Ishikawa (cell line): ENCODE data around the gene HMX2.

Experiments
- CEBPB ChIP-seq: IDR thresholded peaks from 2 replicates; pipeline ENCODE4 v1.6.1; 2012
- CREB1 ChIP-seq: IDR thresholded peaks from 2 replicates; pipeline ENCODE4 v1.6.1; 2012; ENCODE audit warnings: low read depth
- EGR1 ChIP-seq: IDR thresholded peaks from 2 replicates; pipeline ENCODE4 v1.6.1; 2012
- EP300 ChIP-seq: IDR thresholded peaks from 2 replicates; pipeline ENCODE4 v1.6.1; 2012; ENCODE audit warnings: borderline replicate concordance
- FOXM1 ChIP-seq: IDR thresholded peaks from 2 replicates; pipeline ENCODE4 v1.6.1; 2012; ENCODE audit warnings: low read depth, borderline replicate concordance
- NFIC ChIP-seq: IDR thresholded peaks from 2 replicates; pipeline ENCODE4 v1.6.1; 2012
- RAD21 ChIP-seq: IDR thresholded peaks from 2 replicates; pipeline ENCODE4 v1.6.1; 2012; ENCODE audit warnings: low read depth
- TAF1 ChIP-seq: IDR thresholded peaks from 2 replicates; pipeline ENCODE4 v1.6.1; 2012; ENCODE audit warnings: low read depth, mild to moderate bottlenecking
- TCF12 ChIP-seq: IDR thresholded peaks from 2 replicates; pipeline ENCODE4 v1.6.1; 2012; ENCODE audit warnings: low read depth
- TEAD4 ChIP-seq: IDR thresholded peaks from 2 replicates; pipeline ENCODE4 v1.6.1; 2012
- USF1 ChIP-seq: IDR thresholded peaks from 2 replicates; pipeline ENCODE4 v1.6.1; 2012
- YY1 ChIP-seq: IDR thresholded peaks from 2 replicates; pipeline ENCODE4 v1.6.1; 2012; ENCODE audit warnings: low read depth
- ZBTB7A ChIP-seq: IDR thresholded peaks from 2 replicates; pipeline ENCODE4 v1.6.1; 2012; ENCODE audit warnings: low read depth
- TF ChIP-seq, protein P1 (sequence below): IDR thresholded peaks from 2 replicates; pipeline ENCODE4 v1.6.1; 2012
- TF ChIP-seq, protein P2 (sequence below): IDR thresholded peaks from 2 replicates; pipeline ENCODE4 v1.6.1; 2012; ENCODE audit warnings: low read depth, mild to moderate bottlenecking

The HMX2 gene

DNA sequence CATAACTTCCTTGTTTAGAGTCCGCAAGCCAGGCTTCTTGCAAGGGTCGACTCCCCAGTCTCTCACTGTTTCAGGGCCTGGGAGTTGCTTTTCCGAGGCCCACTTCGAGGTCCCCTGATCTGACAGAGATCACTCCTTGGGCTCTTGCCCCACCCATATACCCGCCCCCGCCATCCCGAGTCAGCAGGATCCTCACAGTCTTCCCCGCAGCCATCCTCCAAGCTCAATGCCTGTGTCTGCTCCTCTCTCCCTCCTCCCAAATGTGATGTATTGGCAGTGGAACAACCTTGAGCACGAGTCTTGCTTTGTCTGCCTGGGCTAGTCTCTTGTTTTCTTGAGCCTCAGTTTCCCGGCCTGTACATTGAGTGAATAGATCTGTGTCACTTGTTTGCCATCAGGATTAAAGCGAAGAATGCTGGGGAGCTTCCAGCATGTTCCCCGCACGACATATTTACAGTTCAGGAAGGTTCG is 2.4 kb upstream of the HMX2 start:
- TF ChIP-seq RAD21, result no peak
- TF ChIP-seq, protein P1, sequence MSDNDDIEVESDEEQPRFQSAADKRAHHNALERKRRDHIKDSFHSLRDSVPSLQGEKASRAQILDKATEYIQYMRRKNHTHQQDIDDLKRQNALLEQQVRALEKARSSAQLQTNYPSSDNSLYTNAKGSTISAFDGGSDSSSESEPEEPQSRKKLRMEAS, result no peak
- no peak for TF ChIP-seq USF1
- TF ChIP-seq EGR1, result no peak
- no peak for TF ChIP-seq FOXM1
- TF ChIP-seq YY1, result no peak
- TF ChIP-seq TAF1, result no peak
- TF ChIP-seq EP300, result no peak
- TF ChIP-seq, protein P2, sequence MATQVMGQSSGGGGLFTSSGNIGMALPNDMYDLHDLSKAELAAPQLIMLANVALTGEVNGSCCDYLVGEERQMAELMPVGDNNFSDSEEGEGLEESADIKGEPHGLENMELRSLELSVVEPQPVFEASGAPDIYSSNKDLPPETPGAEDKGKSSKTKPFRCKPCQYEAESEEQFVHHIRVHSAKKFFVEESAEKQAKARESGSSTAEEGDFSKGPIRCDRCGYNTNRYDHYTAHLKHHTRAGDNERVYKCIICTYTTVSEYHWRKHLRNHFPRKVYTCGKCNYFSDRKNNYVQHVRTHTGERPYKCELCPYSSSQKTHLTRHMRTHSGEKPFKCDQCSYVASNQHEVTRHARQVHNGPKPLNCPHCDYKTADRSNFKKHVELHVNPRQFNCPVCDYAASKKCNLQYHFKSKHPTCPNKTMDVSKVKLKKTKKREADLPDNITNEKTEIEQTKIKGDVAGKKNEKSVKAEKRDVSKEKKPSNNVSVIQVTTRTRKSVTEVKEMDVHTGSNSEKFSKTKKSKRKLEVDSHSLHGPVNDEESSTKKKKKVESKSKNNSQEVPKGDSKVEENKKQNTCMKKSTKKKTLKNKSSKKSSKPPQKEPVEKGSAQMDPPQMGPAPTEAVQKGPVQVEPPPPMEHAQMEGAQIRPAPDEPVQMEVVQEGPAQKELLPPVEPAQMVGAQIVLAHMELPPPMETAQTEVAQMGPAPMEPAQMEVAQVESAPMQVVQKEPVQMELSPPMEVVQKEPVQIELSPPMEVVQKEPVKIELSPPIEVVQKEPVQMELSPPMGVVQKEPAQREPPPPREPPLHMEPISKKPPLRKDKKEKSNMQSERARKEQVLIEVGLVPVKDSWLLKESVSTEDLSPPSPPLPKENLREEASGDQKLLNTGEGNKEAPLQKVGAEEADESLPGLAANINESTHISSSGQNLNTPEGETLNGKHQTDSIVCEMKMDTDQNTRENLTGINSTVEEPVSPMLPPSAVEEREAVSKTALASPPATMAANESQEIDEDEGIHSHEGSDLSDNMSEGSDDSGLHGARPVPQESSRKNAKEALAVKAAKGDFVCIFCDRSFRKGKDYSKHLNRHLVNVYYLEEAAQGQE, result no peak
- no peak for TF ChIP-seq TCF12
- TF ChIP-seq ZBTB7A, result no peak
- TF ChIP-seq TEAD4, result no peak
- TF ChIP-seq CREB1, result no peak
- no peak for TF ChIP-seq NFIC
- no peak for TF ChIP-seq CEBPB

DNA sequence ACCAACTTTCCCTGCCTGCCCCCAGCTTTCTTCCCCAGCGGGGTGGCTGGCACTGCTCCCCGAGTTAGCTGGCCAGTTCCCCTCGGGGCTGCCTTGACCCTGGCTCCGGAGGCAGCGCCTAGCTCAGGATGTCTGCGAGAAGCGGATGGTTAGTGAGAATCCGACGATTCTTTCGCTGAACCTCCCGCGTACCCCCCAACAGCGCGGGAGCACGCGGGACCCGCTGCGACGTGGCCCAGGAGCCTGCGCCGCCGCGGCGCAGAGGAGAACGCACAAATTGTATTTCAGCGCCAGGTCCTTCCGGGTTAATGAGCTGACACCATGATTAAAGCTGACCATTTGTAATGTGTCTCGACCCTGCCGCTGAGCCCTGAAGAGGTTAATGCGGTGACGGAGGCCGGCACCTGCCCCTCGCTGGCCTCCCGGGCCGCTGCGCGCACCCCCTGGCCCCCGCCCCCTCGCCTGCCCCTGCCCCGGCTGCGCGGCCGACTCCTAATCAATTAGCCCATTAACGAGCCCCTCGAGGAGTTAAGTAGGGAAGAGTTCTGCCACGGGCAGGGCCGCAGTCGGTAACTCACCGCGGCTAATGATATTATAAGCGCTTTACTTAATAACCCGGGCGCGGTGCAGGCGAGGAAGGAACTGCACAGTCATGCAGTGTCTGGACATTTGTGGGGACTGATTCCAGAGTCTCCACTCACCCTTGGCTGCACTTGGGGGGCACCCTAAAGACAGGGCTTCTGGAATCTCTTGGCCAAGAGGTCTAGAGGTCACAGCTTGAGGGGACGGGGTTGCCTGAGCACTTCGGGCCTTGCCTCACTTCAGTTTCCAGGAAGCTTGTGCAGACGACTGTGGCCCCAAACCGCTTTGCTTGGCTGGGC is 1.7 kb upstream of the HMX2 start:
- TF ChIP-seq RAD21, result no peak
- TF ChIP-seq EGR1, result no peak
- no peak for TF ChIP-seq TAF1
- TF ChIP-seq CEBPB, result no peak

DNA sequence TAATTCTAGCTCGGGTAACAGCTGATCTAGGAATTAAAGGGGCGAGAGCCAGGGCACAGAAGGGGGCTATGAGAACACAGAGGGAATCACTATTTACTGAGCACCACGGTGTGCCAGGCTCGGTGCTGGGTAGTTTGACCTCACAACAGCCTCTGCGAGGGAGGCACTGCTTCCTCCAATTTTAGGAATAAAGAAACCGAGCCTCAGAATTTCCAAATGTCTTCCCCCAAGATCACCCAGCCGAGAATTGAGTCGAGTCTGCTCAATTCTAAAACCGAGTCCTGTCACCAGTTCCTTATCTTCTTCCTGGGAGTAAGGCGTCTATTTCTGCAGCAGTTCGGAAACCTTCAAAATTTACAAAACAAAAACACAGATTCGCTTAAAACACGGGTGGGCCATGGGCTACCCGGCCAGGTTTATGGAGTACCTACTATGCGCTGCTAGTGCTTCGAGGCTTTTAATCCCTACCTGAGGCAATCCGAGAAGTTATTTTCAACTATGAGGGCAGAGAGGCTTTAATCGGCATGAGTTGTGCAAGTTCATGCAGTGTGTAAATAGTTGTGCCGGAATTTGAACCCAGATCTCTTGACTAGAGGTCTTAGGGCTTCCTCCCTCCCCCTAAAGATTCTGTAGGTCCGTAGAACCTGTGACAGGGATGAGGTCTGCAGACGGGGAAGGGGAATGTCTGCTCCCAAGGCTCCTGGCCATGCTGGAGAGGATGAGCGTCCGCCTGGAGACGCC is 872 bp upstream of the HMX2 start:
- TF ChIP-seq USF1 (no peak), CEBPB (no peak), EP300 (no peak), YY1 (no peak), FOXM1 (no peak), RAD21 (no peak), TAF1 (no peak), NFIC (no peak), CREB1 (no peak), TCF12 (no peak), EGR1 (no peak), ZBTB7A (no peak)
- TF ChIP-seq, protein P2, result no peak
- TF ChIP-seq, protein P1, result no peak

DNA sequence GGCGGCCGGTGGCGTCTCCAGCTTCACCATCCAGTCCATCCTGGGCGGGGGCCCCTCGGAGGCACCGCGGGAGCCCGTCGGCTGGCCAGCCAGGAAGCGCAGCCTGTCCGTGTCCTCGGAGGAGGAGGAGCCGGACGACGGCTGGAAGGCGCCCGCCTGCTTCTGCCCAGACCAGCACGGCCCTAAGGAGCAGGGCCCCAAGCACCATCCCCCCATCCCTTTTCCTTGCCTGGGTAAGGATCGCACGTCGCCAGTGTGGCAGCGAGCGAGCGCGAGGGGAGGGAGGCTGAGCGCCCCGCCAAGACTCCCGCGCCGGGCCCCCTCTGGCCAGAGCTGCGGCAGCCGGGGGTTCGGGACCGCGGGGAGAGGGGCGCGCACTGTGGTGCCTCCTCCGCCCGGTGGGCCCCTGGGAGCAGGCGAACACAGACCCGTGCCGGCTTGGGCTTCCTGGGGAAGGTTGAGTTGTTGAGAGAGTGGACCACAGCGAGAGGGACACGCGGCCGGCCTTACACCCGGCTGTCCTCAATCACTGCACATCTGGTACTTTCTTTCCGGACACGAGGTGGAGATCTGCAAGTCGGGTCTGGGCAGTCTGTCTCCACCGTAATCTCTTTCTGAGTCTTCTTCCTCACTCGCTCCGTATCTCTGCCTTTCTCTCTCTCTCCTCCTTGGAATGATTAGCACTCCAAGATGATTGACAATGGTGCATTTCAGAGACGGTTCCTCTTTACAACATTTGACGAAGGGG is 652 bp downstream of the HMX2 start:
- TF ChIP-seq, protein P2, result no peak
- TF ChIP-seq ZBTB7A, result no peak
- no peak for TF ChIP-seq TCF12
- no peak for TF ChIP-seq FOXM1
- TF ChIP-seq, protein P1, result no peak
- TF ChIP-seq TAF1, result no peak
- TF ChIP-seq NFIC, result no peak
- no peak for TF ChIP-seq EGR1
- TF ChIP-seq TEAD4, result no peak
- TF ChIP-seq EP300, result no peak
- TF ChIP-seq RAD21, result no peak
- no peak for TF ChIP-seq YY1
- no peak for TF ChIP-seq CREB1
- TF ChIP-seq USF1, result no peak
- TF ChIP-seq CEBPB, result no peak
